Colonic mucosa (tissue), 4 donors: ENCODE data around the gene OR5B12. TPM values are rescaled to one million over a fixed set of nuclear protein-coding genes. Genes with fewer than 3 reads are reported as not detected.

Source experiments
- DNase-seq: peaks from one replicate; pipeline ENCODE4 v3.0.0-alpha.2; 2020
- H3K27ac ChIP-seq: fragments of 200-600 bp; one replicate; pipeline ENCODE4 v1.8.0; 2021
- H3K27me3 ChIP-seq: fragments of 200-600 bp; one replicate; pipeline ENCODE4 v1.8.0; 2021
- H3K36me3 ChIP-seq: fragments of 200-600 bp; one replicate; pipeline ENCODE4 v1.8.0; 2021
- H3K4me1 ChIP-seq: fragments of 200-600 bp; one replicate; pipeline ENCODE4 v1.8.0; 2021; ENCODE audit warnings: mild to moderate bottlenecking
- H3K4me3 ChIP-seq: fragments of 200-600 bp; one replicate; pipeline ENCODE4 v1.8.0; 2021
- H3K9ac ChIP-seq, 2 donors: one replicate each; pipeline ENCODE4 v1.7.0; 2013; ENCODE audit warnings: control low read depth in 2 of 2, low read depth in 2 of 2, low read length in 2 of 2
- H3K9me3 ChIP-seq: fragments of 200-600 bp; one replicate; pipeline ENCODE4 v1.8.0; 2021
- intact Hi-C: fragments of 100-400 bp; cut with DNase I; formaldehyde crosslinking; loops from one replicate; pipeline ENCODE4 v1.14.1; 2022
- total RNA-seq, 2 donors: library from RNA; stranded (reverse); fragmentation: NEBNext Ultra II Directional in 1 of 2; extraction: Animal tissue kit (Norgen Biotek cat#: 25700) in 1 of 2; gene quantifications; one replicate each; pipeline ENCODE4 v1.2.1, GENCODE V29; 2021
- TF ChIP-seq, protein P1 (sequence below): fragments of 200-600 bp; IDR thresholded peaks from one replicate; pipeline ENCODE4 v1.8.0; 2022; ENCODE audit warnings: antibody characterized with exemption, mild to moderate bottlenecking
- donor health status: healthy.
- donor health status: DM: no; HTN: no; CAD: no.
- donor health status: DM: no; HTN: no; CAD: no.

The OR5B12 gene
- total RNA-seq, 2 donors from 2014 or later = not detected

- TF ChIP-seq, protein P1, sequence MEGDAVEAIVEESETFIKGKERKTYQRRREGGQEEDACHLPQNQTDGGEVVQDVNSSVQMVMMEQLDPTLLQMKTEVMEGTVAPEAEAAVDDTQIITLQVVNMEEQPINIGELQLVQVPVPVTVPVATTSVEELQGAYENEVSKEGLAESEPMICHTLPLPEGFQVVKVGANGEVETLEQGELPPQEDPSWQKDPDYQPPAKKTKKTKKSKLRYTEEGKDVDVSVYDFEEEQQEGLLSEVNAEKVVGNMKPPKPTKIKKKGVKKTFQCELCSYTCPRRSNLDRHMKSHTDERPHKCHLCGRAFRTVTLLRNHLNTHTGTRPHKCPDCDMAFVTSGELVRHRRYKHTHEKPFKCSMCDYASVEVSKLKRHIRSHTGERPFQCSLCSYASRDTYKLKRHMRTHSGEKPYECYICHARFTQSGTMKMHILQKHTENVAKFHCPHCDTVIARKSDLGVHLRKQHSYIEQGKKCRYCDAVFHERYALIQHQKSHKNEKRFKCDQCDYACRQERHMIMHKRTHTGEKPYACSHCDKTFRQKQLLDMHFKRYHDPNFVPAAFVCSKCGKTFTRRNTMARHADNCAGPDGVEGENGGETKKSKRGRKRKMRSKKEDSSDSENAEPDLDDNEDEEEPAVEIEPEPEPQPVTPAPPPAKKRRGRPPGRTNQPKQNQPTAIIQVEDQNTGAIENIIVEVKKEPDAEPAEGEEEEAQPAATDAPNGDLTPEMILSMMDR = no peak
- intact Hi-C loops = no loop called here
- Histone ChIP-seq H3K27me3 (no peaks in the 10 kb centered on the region), H3K4me1 (no peaks in the 10 kb centered on the region), H3K9ac (no peak overlapping the region), H3K27ac (no peak overlapping the region), H3K4me3 (no peak overlapping the region), H3K36me3 (no peaks in the 10 kb centered on the region), H3K9me3 (no peaks in the 10 kb centered on the region)
- DNase-seq = no peak
Observed at GRCh38 chr11:58394195-58394594, 47.8 kb downstream of the OR5B12 start.

- H3K9me3 ChIP-seq = no peaks in the 10 kb centered on the region
- no peak overlapping the region for H3K4me3 ChIP-seq
- intact Hi-C loops = no loop called here
- no peaks in the 10 kb centered on the region for H3K27me3 ChIP-seq
- no peaks in the 10 kb centered on the region for H3K36me3 ChIP-seq
- H3K4me1 ChIP-seq = no peaks in the 10 kb centered on the region
- no peak overlapping the region for H3K9ac ChIP-seq
- TF ChIP-seq, protein P1 = no peak
- no peak overlapping the region for H3K27ac ChIP-seq
- no peak for DNase-seq
Observed at GRCh38 chr11:58392746-58393145, 49.3 kb downstream of the OR5B12 start.

- intact Hi-C loops = no loop called here
- Histone ChIP-seq H3K36me3 (no peaks in the 10 kb centered on the region), H3K27ac (no peak overlapping the region), H3K9me3 (no peaks in the 10 kb centered on the region), H3K27me3 (no peaks in the 10 kb centered on the region), H3K4me3 (no peak overlapping the region), H3K4me1 (no peaks in the 10 kb centered on the region), H3K9ac (no peak overlapping the region)
- DNase-seq = no peak
- TF ChIP-seq, protein P1 = no peak
Observed at GRCh38 chr11:58391879-58392278, 50.2 kb downstream of the OR5B12 start.

DNA sequence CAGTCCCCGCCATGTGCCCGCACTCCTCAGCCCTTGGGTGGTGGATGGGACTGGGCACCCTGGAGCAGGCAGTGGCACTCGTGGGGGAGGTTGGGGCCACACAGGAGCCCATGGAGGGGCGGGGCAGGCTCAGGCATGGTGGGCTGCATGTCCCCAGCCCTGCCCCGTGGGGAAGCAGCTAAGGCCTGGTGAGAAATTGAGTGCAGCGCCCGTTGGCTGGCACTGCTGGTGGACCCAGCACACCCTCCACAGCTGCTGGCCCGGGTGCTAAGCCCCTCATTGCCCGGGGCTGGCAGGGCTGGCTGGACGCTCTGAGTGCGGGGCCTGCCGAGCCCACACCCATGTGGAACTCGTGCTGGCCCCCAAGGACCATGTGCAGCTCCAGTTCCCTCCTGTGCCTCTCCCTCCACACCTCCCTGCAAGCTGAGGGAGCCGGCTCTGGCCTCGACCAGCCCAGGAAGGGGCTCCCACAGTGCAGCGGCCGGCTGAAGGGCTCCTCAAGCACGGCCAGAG lies 51.4 kb downstream of the OR5B12 start:
- Histone ChIP-seq H3K4me3 (no peak overlapping the region), H3K9me3 (no peaks in the 10 kb centered on the region), H3K36me3 (no peaks in the 10 kb centered on the region), H3K27ac (no peak overlapping the region), H3K4me1 (no peaks in the 10 kb centered on the region), H3K9ac (no peak overlapping the region), H3K27me3 (no peaks in the 10 kb centered on the region)
- TF ChIP-seq, protein P1 = no peak
- DNase-seq = no peak
- intact Hi-C loops = no loop called here

Other genes starting within 250 kb of the OR5B12 start
- gene OR1S2, start 238.1 kb downstream of the OR5B12 start, total RNA-seq = not detected
- gene OR1S1, start 229.5 kb downstream of the OR5B12 start, total RNA-seq = not detected
- gene OR10Q1, start 213.3 kb downstream of the OR5B12 start, total RNA-seq = not detected
- gene OR10W1, start 174.0 kb downstream of the OR5B12 start, total RNA-seq = not detected
- not detected for gene OR5B17, start 83.2 kb downstream of the OR5B12 start, total RNA-seq
- not detected for gene OR5B3, start 35.4 kb downstream of the OR5B12 start, total RNA-seq
- gene OR5B2, start 14.1 kb downstream of the OR5B12 start, total RNA-seq = not detected
- gene OR5B21, start 65.9 kb upstream of the OR5B12 start, total RNA-seq = not detected
- gene LPXN, start 133.6 kb upstream of the OR5B12 start, total RNA-seq = 1 to 10 TPM; 7.8 to 10.0 TPM
- 10 to 100 TPM; 60.9 to 92.0 TPM for gene ZFP91, start 136.8 kb upstream of the OR5B12 start, total RNA-seq
- gene CNTF, start 180.4 kb upstream of the OR5B12 start, total RNA-seq = 1 to 10 TPM; 1.8 to 2.1 TPM